PFSK-1 (cell line): Measurements from ENCODE around the gene BUD31.

Experiments used
- FOXP2 ChIP-seq: optimal IDR thresholded peaks from 2 replicates; pipeline ENCODE3; 2011; ENCODE audit warnings: borderline replicate concordance, control low read depth, inconsistent platforms; ENCODE audit not compliant: insufficient read depth; ENCODE audit errors: extremely low read length, extremely low read depth
- POLR2AphosphoS5 ChIP-seq: IDR thresholded peaks from 2 replicates; pipeline ENCODE4 v1.6.1; 2012; ENCODE audit warnings: low read depth, mild to moderate bottlenecking, control low read depth, low read length, moderate library complexity
- REST ChIP-seq, 2 experiments: IDR thresholded peaks; 2 replicates each; pipeline versions ENCODE4 v1.6.1 to v1.8.0; 2011 to 2012; ENCODE audit warnings: low read depth in 2 of 2, low read length in 2 of 2, control low read depth in 1 of 2, inconsistent platforms in 1 of 2, mild to moderate bottlenecking in 1 of 2, moderate library complexity in 1 of 2; ENCODE audit not compliant: insufficient read depth in 1 of 2
- SIN3A ChIP-seq: IDR thresholded peaks from 2 replicates; pipeline ENCODE4 v1.6.1; 2012; ENCODE audit warnings: mild to moderate bottlenecking, low read length, moderate library complexity, borderline replicate concordance; ENCODE audit not compliant: insufficient read depth
- TAF1 ChIP-seq: IDR thresholded peaks from 2 replicates; pipeline ENCODE4 v1.6.1; 2012; ENCODE audit warnings: low read length, control low read depth, borderline replicate concordance; ENCODE audit not compliant: insufficient read depth

BUD31 gene

GRCh38 chr7:99452541-99452940 lies 43.8 kb downstream of the BUD31 start:
- TF ChIP-seq SIN3A (no peak), FOXP2 (no peak), TAF1 (no peak), REST (IDR thresholded peaks at IDR 0.05; ENCODE audit: insufficient read depth in 1 of 2, low read depth in 2 of 2, low read length in 2 of 2) (no peak), POLR2AphosphoS5 (no peak)

GRCh38 chr7:99453105-99453504 lies 44.3 kb downstream of the BUD31 start:
- TF ChIP-seq SIN3A (no peak), TAF1 (no peak), FOXP2 (no peak), POLR2AphosphoS5 (no peak), REST (IDR thresholded peaks at IDR 0.05; ENCODE audit: insufficient read depth in 1 of 2, low read depth in 2 of 2, low read length in 2 of 2) (no peak)

- TF ChIP-seq FOXP2, result no peak
- no peak for TF ChIP-seq REST (IDR thresholded peaks at IDR 0.05; ENCODE audit: insufficient read depth in 1 of 2, low read depth in 2 of 2, low read length in 2 of 2)
- TF ChIP-seq TAF1, result no peak
- TF ChIP-seq SIN3A, result no peak
- TF ChIP-seq POLR2AphosphoS5, result no peak; the same call in 1 of the 2 replicates
Measured at GRCh38 chr7:99455874-99456273, 47.1 kb downstream of the BUD31 start.

GRCh38 chr7:99456288-99456687 lies 47.5 kb downstream of the BUD31 start:
- TF ChIP-seq FOXP2, result no peak
- no peak for TF ChIP-seq REST (IDR thresholded peaks at IDR 0.05; ENCODE audit: insufficient read depth in 1 of 2, low read depth in 2 of 2, low read length in 2 of 2)
- TF ChIP-seq SIN3A, result no peak
- TF ChIP-seq POLR2AphosphoS5, result no peak; the same call in 1 of the 2 replicates
- TF ChIP-seq TAF1, result no peak

- TF ChIP-seq TAF1, result no peak
- no peak for TF ChIP-seq REST (IDR thresholded peaks at IDR 0.05; ENCODE audit: insufficient read depth in 1 of 2, low read depth in 2 of 2, low read length in 2 of 2)
- TF ChIP-seq SIN3A, result no peak
- no peak for TF ChIP-seq FOXP2
- no peak for TF ChIP-seq POLR2AphosphoS5
Measured at GRCh38 chr7:99457050-99457649, 48.4 kb downstream of the BUD31 start.
